ENCODE data around the gene HACD2. TPM values are rescaled to one million over a fixed set of nuclear protein-coding genes. Genes with fewer than 3 reads are reported as not detected.

HACD2 gene
- total and polyA plus RNA-seq, 9 of the 15 experiments (the other 6 are each of a cell fraction or from before 2014, with no cell fraction given): 1.3 to 10.5 (median 3.8) TPM

- Histone ChIP-seq H2AFZ (ENCODE audit: low read depth, low read length) (no peak overlapping the region), H3K4me3 (no peak overlapping the region), H3K36me3 (ENCODE audit: control insufficient read depth, insufficient read depth, low read length) (no peaks in the 10 kb centered on the region), H3K4me2 (ENCODE audit: insufficient read depth, low read length) (no peak overlapping the region), H3K27me3 (ENCODE audit: control insufficient read depth in 2 of 2, insufficient read depth in 2 of 2, low read length in 2 of 2) (peaks cover 5 to 14% of the 10 kb centered on the region in 2 experiments; a peak in 3 of 5 replicates), H3K4me1 (replicated peaks in 1 of 2; ENCODE audit: control insufficient read depth in 2 of 2, insufficient read depth in 2 of 2, low read length in 2 of 2) (no peaks in the 10 kb centered on the region), H3K79me2 (ENCODE audit: control insufficient read depth, insufficient read depth, low read length) (no peaks in the 10 kb centered on the region), H3K9ac (ENCODE audit: insufficient read depth in 1 of 2, low read depth in 2 of 2, low read length in 2 of 2) (no peak overlapping the region), H3K9me3 (replicated peaks; ENCODE audit: control insufficient read depth, insufficient read depth, low read depth, low read length) (no peaks in the 10 kb centered on the region), H3K9me1 (ENCODE audit: control insufficient read depth, insufficient read depth, low read length) (no peaks in the 10 kb centered on the region), H4K20me1 (replicated peaks; ENCODE audit: control insufficient read depth, insufficient read depth, low read length) (no peaks in the 10 kb centered on the region), H3K27ac (ENCODE audit: extremely low read depth, low read depth, low read length) (no peak overlapping the region)
- WGBS (ENCODE audit: insufficient coverage, low coverage, missing lambda C conversion rate): 0% methylated on average over 7 of the region's 7 CpGs
- FAIRE-seq (no peak), ATAC-seq (no peak), DNase-seq (ENCODE audit: extremely low read depth in 1 of 4, low spot score in 3 of 4) (no peak)
- CTCF ChIA-PET (ENCODE audit: low intra/inter-chr PET ratio): no interaction called here
- POLR2A ChIA-PET: no interaction called here
- no TSS peak for BruUV-seq (replicated peaks)
- TF ChIP-seq PCBP2 (IDR thresholded peaks at IDR 0.05; ENCODE audit: low read depth, low read length, poor library complexity, severe bottlenecking): no peak
- intact Hi-C loops (cut with micrococcal nuclease) (no loop called here), in situ Hi-C loops (cut with MboI) (no loop called here)
These were observed 120.6 kb downstream of the HACD2 start for GRCh38 chr3:123464211-123464610.

- Histone ChIP-seq H3K4me2 (ENCODE audit: insufficient read depth, low read length) (no peak overlapping the region), H2AFZ (ENCODE audit: low read depth, low read length) (no peak overlapping the region), H3K27ac (ENCODE audit: extremely low read depth, low read depth, low read length) (no peak overlapping the region), H3K36me3 (ENCODE audit: control insufficient read depth, insufficient read depth, low read length) (no peaks in the 10 kb centered on the region), H3K9ac (ENCODE audit: insufficient read depth in 1 of 2, low read depth in 2 of 2, low read length in 2 of 2) (no peak overlapping the region), H4K20me1 (replicated peaks; ENCODE audit: control insufficient read depth, insufficient read depth, low read length) (no peaks in the 10 kb centered on the region), H3K9me1 (ENCODE audit: control insufficient read depth, insufficient read depth, low read length) (no peaks in the 10 kb centered on the region), H3K4me3 (no peak overlapping the region), H3K27me3 (ENCODE audit: control insufficient read depth in 2 of 2, insufficient read depth in 2 of 2, low read length in 2 of 2) (peaks cover 5 to 6% of the 10 kb centered on the region in 2 experiments; a peak in 3 of 5 replicates), H3K9me3 (replicated peaks; ENCODE audit: control insufficient read depth, insufficient read depth, low read depth, low read length) (no peaks in the 10 kb centered on the region), H3K4me1 (replicated peaks in 1 of 2; ENCODE audit: control insufficient read depth in 2 of 2, insufficient read depth in 2 of 2, low read length in 2 of 2) (no peaks in the 10 kb centered on the region), H3K79me2 (ENCODE audit: control insufficient read depth, insufficient read depth, low read length) (no peaks in the 10 kb centered on the region)
- CTCF ChIA-PET (ENCODE audit: low intra/inter-chr PET ratio): no interaction called here
- FAIRE-seq (no peak), ATAC-seq (no peak), DNase-seq (ENCODE audit: extremely low read depth in 1 of 4, low spot score in 3 of 4) (no peak)
- WGBS (ENCODE audit: insufficient coverage, low coverage, missing lambda C conversion rate): 0% methylated on average over 8 of the region's 8 CpGs
- POLR2A ChIA-PET: no interaction called here
- intact Hi-C loops (cut with micrococcal nuclease) (no loop called here), in situ Hi-C loops (cut with MboI) (no loop called here)
- BruUV-seq (replicated peaks): no TSS peak
- TF ChIP-seq ZNF695 (CRISPR knock-in tag; IDR thresholded peaks at IDR 0.05) (no peak), ZNF407 (IDR thresholded peaks at IDR 0.05; ENCODE audit: low read depth) (no peak), RBM14 (IDR thresholded peaks at IDR 0.05; ENCODE audit: borderline replicate concordance, insufficient read depth, low read depth, low read length) (no peak)
These were observed 125.0 kb downstream of the HACD2 start for GRCh38 chr3:123459862-123460261.
